GM21515 (cell line): ENCODE results near the gene RB1.
A peak's percentile ranks its signal among the peaks of the same experiment; 100 is the strongest.

Experiments
- ATAC-seq: cut with Tn5 transposase; IDR thresholded peaks from one replicate; pipeline ENCODE4 v1.9.1; 2021; ENCODE audit not compliant: unreplicated experiment

Gene RB1

GRCh38 chr13:48492096-48492440 lies 188.5 kb downstream of the RB1 start:
- ATAC-seq = peak; percentile 49

GRCh38 chr13:48492470-48493065 lies 189.0 kb downstream of the RB1 start:
- peak; percentile 71 for ATAC-seq

GRCh38 chr13:48493066-48493765 lies 189.7 kb downstream of the RB1 start:
- ATAC-seq = no peak

GRCh38 chr13:48493851-48494250 lies 190.3 kb downstream of the RB1 start:
- ATAC-seq = no peak

- ATAC-seq = no peak
Observed at GRCh38 chr13:48494874-48495273, 191.3 kb downstream of the RB1 start.

GRCh38 chr13:48496271-48497161 lies 193.0 kb downstream of the RB1 start:
- no peak for ATAC-seq

GRCh38 chr13:48497669-48498068 lies 194.1 kb downstream of the RB1 start:
- ATAC-seq = no peak

GRCh38 chr13:48500652-48501197 lies 197.2 kb downstream of the RB1 start:
- ATAC-seq = peak; percentile 33

GRCh38 chr13:48501705-48502104 lies 198.2 kb downstream of the RB1 start:
- no peak for ATAC-seq

- ATAC-seq = no peak
Observed at GRCh38 chr13:48502601-48503319, 199.2 kb downstream of the RB1 start.

- ATAC-seq = no peak
Observed at GRCh38 chr13:48504606-48505005, 201.1 kb downstream of the RB1 start.

- ATAC-seq = no peak
Observed at GRCh38 chr13:48505012-48505411, 201.5 kb downstream of the RB1 start.

- peak; percentile 68 for ATAC-seq
Observed at GRCh38 chr13:48505597-48506091, 202.1 kb downstream of the RB1 start.

GRCh38 chr13:48506092-48506701 lies 202.6 kb downstream of the RB1 start:
- ATAC-seq = peak; percentile 22

- no peak for ATAC-seq
Observed at GRCh38 chr13:48507021-48507420, 203.5 kb downstream of the RB1 start.

GRCh38 chr13:48508011-48508410 lies 204.5 kb downstream of the RB1 start:
- ATAC-seq = no peak

- ATAC-seq = no peak
Observed at GRCh38 chr13:48510698-48511097, 207.1 kb downstream of the RB1 start.

GRCh38 chr13:48511621-48512230 lies 208.2 kb downstream of the RB1 start:
- ATAC-seq = no peak

GRCh38 chr13:48514793-48515192 lies 211.2 kb downstream of the RB1 start:
- no peak for ATAC-seq

- ATAC-seq = no peak
Observed at GRCh38 chr13:48515732-48516131, 212.2 kb downstream of the RB1 start.
